Measurements from ENCODE around the gene CTNNA2. TPM values are rescaled to one million over a fixed set of nuclear protein-coding genes. Genes with fewer than 3 reads are reported as not detected.

The CTNNA2 gene
- total RNA-seq, 6 donors from 2014 or later: not detected

- no peaks in the 10 kb centered on the region for H3K27me3 ChIP-seq
- no peaks in the 10 kb centered on the region for H3K9me3 ChIP-seq
- no peaks in the 10 kb centered on the region for H3K36me3 ChIP-seq
- H3K4me3 ChIP-seq: no peak overlapping the region
- no peak overlapping the region for H3K27ac ChIP-seq
- WGBS, 2 donors: 60 to 62% methylated on average over 3 of the region's 3 CpGs
- DNase-seq: no peak
- ATAC-seq (ENCODE audit: low FRiP score in 2 of 2): no peak
- H3K4me1 ChIP-seq: no peaks in the 10 kb centered on the region
- TF ChIP-seq POLR2A (IDR thresholded peaks at IDR 0.05) (no peak), POLR2AphosphoS5 (IDR thresholded peaks at IDR 0.05) (no peak), EP300 (IDR thresholded peaks at IDR 0.05) (no peak), CTCF (IDR thresholded peaks at IDR 0.05) (no peak)
Measured at GRCh38 chr2:80002112-80002511, 489.3 kb downstream of the CTNNA2 start.

- Histone ChIP-seq H3K36me3 (no peaks in the 10 kb centered on the region), H3K4me3 (no peak overlapping the region), H3K27ac (no peak overlapping the region), H3K4me1 (peaks cover 0 to 3% (median 0%) of the 10 kb centered on the region in 4 donors), H3K9me3 (no peaks in the 10 kb centered on the region), H3K27me3 (no peaks in the 10 kb centered on the region)
- DNase-seq (no peak), ATAC-seq (ENCODE audit: low FRiP score in 2 of 2) (no peak)
- TF ChIP-seq POLR2AphosphoS5 (IDR thresholded peaks at IDR 0.05) (no peak), POLR2A (IDR thresholded peaks at IDR 0.05) (no peak), CTCF (IDR thresholded peaks at IDR 0.05) (no peak), EP300 (IDR thresholded peaks at IDR 0.05) (no peak)
- 61 to 64% methylated on average over 6 of the region's 6 CpGs for WGBS, 2 donors
Measured at GRCh38 chr2:80002568-80003157, 489.8 kb downstream of the CTNNA2 start.

- no peak overlapping the region for H3K4me3 ChIP-seq
- no peaks in the 10 kb centered on the region for H3K27me3 ChIP-seq
- no peak overlapping the region for H3K27ac ChIP-seq
- DNase-seq (peak in 1 of 2 donors; percentile 26), ATAC-seq (ENCODE audit: low FRiP score in 2 of 2) (no peak)
- no peak for TF ChIP-seq POLR2A (IDR thresholded peaks at IDR 0.05)
- TF ChIP-seq POLR2AphosphoS5 (IDR thresholded peaks at IDR 0.05): no peak
- no peak for TF ChIP-seq CTCF (IDR thresholded peaks at IDR 0.05)
- no peak for TF ChIP-seq EP300 (IDR thresholded peaks at IDR 0.05)
- H3K36me3 ChIP-seq: no peaks in the 10 kb centered on the region
- H3K4me1 ChIP-seq: peaks cover 0 to 8% (median 1%) of the 10 kb centered on the region in 4 donors
- no peaks in the 10 kb centered on the region for H3K9me3 ChIP-seq
- WGBS, 2 donors: 20 to 27% methylated on average over 5 of the region's 5 CpGs
Measured at GRCh38 chr2:80007777-80008503, 495.1 kb downstream of the CTNNA2 start.

GRCh38 chr2:80008596-80008995 is 495.7 kb downstream of the CTNNA2 start:
- WGBS, 2 donors: 57 to 63% methylated on average over 4 of the region's 4 CpGs

More at GRCh38 chr2:80008596-80008995, 495.7 kb downstream of the CTNNA2 start:
- TF ChIP-seq POLR2AphosphoS5 (IDR thresholded peaks at IDR 0.05) (no peak), POLR2A (IDR thresholded peaks at IDR 0.05) (no peak), CTCF (IDR thresholded peaks at IDR 0.05) (no peak), EP300 (IDR thresholded peaks at IDR 0.05) (no peak)
- H3K9me3 ChIP-seq: no peaks in the 10 kb centered on the region
- no peak overlapping the region for H3K27ac ChIP-seq
- H3K27me3 ChIP-seq: no peaks in the 10 kb centered on the region
- H3K4me1 ChIP-seq: peaks cover 0 to 8% (median 1%) of the 10 kb centered on the region in 4 donors
- H3K36me3 ChIP-seq: no peaks in the 10 kb centered on the region
- no peak for ATAC-seq (ENCODE audit: low FRiP score in 2 of 2)
- no peak overlapping the region for H3K4me3 ChIP-seq
- DNase-seq: no peak
